ENCODE data around the gene TPSD1.
"Not testable (repeated sequence)": the region's sequence is repeated elsewhere in the genome, so short reads cannot be mapped to it uniquely, and the experiment has no call there.

The TPSD1 gene

DNA sequence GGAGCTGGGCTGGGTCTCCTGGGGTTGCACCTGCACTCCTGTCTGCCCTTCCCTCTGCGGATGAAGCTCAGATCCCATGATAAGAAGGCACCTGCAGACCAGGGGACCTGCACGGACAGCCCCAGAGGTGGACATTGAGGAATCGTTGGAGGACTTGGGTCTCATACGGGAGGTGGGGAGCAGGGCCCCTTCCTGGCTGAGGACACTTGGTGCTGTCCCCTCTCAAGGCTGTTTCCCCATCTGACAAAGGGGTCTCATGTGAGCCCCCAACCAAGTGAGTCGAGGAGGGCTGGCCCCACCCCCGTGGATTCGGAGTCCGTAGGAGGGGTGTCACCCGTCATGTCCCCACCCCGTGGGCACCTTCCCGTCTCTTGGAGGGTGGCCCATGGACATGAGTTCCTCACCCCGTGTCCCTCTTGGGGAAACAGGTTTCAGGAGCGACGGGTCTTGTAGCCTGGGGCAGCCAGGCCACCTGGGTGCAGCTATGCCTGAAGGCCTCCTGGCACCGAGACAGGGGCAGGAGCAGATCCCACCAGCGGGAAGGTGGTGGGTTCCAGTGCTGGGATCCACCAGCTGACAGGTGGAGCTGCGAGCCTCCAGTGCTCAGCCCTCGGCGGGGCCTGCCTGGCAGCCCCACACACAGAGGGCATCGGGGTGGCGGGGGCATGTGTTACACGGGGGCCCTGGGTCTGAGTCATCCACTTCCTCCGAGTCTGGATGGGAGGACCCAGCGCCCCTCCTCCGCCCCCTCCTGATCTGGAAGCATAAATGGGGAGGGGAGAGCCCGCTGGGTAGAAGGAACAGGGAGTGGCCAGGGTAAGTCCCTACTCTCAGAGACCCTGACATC is at the start of gene TPSD1:
Gene TPSD1 (plus strand): TSS at position 794 of the 847 bp plus-strand sequence. CDS start 212 bp downstream, outside the sequence.
- in situ Hi-C loops (cut with HindIII; ENCODE audit: low sequenced_read_pairs); DNase-seq (ENCODE audit: low read depth, low spot score): not testable (repeated sequence)

DNA sequence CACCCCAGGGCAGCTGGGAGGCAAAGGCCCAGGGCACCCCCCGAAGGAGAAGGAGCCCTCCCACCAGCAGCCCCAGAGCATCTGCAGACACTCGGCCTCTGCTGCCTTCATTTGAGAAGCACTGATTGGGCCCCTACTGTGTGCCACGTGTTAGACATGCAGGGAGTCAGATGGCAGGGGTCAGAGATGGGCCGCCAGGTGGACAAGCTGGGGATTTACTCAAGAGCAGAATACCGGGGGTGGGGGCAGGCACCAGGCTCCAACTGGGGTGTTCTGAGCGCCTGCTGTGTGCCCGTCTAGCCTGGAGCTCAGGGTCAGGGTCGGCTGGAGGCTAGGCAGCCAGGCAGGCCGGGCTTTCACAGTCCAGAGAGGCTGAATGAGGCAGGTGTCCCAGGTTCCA is 49.5 kb upstream of the TPSD1 start:
- no peak overlapping the region for H3K4me3 ChIP-seq (ENCODE audit: low read depth, low read length)
- no peak for DNase-seq (ENCODE audit: low read depth, low spot score)
- in situ Hi-C loops (cut with HindIII; ENCODE audit: low sequenced_read_pairs), result no loop called here
- TF ChIP-seq, protein P1, sequence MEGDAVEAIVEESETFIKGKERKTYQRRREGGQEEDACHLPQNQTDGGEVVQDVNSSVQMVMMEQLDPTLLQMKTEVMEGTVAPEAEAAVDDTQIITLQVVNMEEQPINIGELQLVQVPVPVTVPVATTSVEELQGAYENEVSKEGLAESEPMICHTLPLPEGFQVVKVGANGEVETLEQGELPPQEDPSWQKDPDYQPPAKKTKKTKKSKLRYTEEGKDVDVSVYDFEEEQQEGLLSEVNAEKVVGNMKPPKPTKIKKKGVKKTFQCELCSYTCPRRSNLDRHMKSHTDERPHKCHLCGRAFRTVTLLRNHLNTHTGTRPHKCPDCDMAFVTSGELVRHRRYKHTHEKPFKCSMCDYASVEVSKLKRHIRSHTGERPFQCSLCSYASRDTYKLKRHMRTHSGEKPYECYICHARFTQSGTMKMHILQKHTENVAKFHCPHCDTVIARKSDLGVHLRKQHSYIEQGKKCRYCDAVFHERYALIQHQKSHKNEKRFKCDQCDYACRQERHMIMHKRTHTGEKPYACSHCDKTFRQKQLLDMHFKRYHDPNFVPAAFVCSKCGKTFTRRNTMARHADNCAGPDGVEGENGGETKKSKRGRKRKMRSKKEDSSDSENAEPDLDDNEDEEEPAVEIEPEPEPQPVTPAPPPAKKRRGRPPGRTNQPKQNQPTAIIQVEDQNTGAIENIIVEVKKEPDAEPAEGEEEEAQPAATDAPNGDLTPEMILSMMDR (IDR thresholded peaks at IDR 0.05; ENCODE audit: low read depth, low read length), result no peak

More for the DNA sequence above, at the start of gene TPSD1:
- not testable (repeated sequence) for H3K4me3 ChIP-seq (ENCODE audit: low read depth, low read length)

DNA sequence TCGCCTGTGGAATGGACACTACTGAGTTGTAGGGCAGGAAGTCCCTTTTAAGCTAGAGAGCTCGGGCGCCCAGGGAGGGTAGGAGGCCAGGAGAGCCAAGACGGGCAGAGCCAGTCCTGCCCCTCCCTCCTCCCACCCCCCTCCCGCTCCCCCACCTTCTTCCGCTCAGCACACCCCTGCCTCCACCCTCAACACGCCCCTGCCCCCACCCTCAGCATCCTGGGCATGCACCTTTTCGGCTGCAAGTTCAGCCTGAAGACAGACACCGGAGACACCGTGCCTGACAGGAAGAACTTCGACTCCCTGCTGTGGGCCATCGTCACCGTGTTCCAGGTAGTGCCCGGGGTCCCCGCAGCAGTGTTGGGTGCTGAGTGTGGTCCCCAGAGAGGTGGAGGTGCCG is 49.1 kb upstream of the TPSD1 start:
- TF ChIP-seq, protein P1 (IDR thresholded peaks at IDR 0.05; ENCODE audit: low read depth, low read length), result no peak
- no peak for DNase-seq (ENCODE audit: low read depth, low spot score)
- in situ Hi-C loops (cut with HindIII; ENCODE audit: low sequenced_read_pairs), result no loop called here
- H3K4me3 ChIP-seq (ENCODE audit: low read depth, low read length), result no peak overlapping the region

DNA sequence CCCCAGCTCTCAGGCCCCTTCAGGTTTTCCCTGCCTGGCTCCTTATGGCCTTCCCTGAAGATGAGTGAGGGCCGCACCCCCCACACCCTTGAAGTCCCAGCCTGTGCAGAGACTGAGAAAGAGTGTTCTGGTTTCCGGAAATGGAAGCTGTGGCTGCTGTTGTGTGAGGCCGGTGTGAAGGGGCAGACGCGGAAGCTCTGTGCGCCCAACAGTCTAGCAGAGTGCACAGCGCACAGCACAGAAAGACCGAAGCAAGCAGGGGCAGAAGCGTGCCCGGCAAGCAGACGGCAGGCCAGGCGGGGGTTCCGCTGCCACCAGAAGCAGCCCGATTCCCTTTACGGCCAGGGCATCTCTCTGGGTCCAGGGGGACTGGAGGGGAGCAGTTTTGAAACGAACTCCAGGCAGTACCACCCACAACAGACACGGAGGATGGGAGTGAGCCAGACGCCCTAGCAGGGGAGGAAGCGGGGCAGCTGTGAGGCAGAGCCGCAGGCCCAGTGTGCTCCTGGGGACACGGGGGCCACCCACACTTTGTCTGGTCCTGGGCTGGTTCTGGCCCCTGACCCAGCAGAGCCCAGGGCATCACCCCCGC is 47.5 kb upstream of the TPSD1 start:
- no peak for DNase-seq (ENCODE audit: low read depth, low spot score)
- in situ Hi-C loops (cut with HindIII; ENCODE audit: low sequenced_read_pairs), result no loop called here
- no peak overlapping the region for H3K4me3 ChIP-seq (ENCODE audit: low read depth, low read length)
- TF ChIP-seq, protein P1 (IDR thresholded peaks at IDR 0.05; ENCODE audit: low read depth, low read length), result no peak

DNA sequence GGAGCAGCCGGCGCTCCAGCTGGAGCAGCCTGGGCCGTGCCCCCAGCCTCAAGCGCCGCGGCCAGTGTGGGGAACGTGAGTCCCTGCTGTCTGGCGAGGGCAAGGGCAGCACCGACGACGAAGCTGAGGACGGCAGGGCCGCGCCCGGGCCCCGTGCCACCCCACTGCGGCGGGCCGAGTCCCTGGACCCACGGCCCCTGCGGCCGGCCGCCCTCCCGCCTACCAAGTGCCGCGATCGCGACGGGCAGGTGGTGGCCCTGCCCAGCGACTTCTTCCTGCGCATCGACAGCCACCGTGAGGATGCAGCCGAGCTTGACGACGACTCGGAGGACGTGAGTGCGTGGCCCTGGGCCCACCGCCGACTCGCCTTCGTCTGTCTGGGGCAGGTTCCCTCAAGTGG is 46.8 kb upstream of the TPSD1 start:
- TF ChIP-seq, protein P1 (IDR thresholded peaks at IDR 0.05; ENCODE audit: low read depth, low read length), result no peak
- H3K4me3 ChIP-seq (ENCODE audit: low read depth, low read length), result no peak overlapping the region
- no peak for DNase-seq (ENCODE audit: low read depth, low spot score)
- in situ Hi-C loops (cut with HindIII; ENCODE audit: low sequenced_read_pairs), result no loop called here

DNA sequence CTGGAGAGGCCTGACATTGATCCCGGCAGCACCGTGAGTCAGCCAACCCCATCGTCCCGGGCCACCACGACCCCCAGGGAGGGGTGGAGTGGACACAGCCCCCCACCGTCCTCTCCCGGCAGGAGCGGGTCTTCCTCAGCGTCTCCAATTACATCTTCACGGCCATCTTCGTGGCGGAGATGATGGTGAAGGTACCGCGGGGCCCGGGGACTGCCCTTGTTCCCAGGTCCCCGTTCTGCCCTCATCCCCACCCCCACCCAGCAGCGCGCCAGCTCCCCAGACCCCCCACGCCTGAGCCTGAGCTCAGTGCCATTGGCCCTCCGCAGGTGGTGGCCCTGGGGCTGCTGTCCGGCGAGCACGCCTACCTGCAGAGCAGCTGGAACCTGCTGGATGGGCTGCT is 45.4 kb upstream of the TPSD1 start:
- H3K4me3 ChIP-seq (ENCODE audit: low read depth, low read length), result no peak overlapping the region
- DNase-seq (ENCODE audit: low read depth, low spot score), result no peak
- TF ChIP-seq, protein P1 (IDR thresholded peaks at IDR 0.05; ENCODE audit: low read depth, low read length), result no peak
- in situ Hi-C loops (cut with HindIII; ENCODE audit: low sequenced_read_pairs), result no loop called here
